ENCODE data around the gene ACKR1.

Gene ACKR1

GRCh38 chr1:159187647-159188374 is 16.9 kb upstream of the ACKR1 start:
- FAIRE-seq = no peak

GRCh38 chr1:159188375-159188788 is 16.3 kb upstream of the ACKR1 start:
- no peak for FAIRE-seq

- FAIRE-seq = no peak
These were observed 14.2 kb upstream of the ACKR1 start for GRCh38 chr1:159190441-159190840.

GRCh38 chr1:159196543-159196942 is 8.1 kb upstream of the ACKR1 start:
- FAIRE-seq = no peak

- FAIRE-seq = no peak
These were observed 6.8 kb upstream of the ACKR1 start for GRCh38 chr1:159197561-159198557.

- no peak for FAIRE-seq
These were observed 4.8 kb upstream of the ACKR1 start for GRCh38 chr1:159199901-159200300.

GRCh38 chr1:159200769-159201168 is 3.9 kb upstream of the ACKR1 start:
- FAIRE-seq = no peak

GRCh38 chr1:159201642-159202041 is 3.0 kb upstream of the ACKR1 start:
- FAIRE-seq = no peak

GRCh38 chr1:159203610-159204009 is 1.1 kb upstream of the ACKR1 start:
- FAIRE-seq = no peak

GRCh38 chr1:159205225-159205624 is 550 bp downstream of the ACKR1 start:
- no peak for FAIRE-seq

- FAIRE-seq = no peak
These were observed 1.4 kb downstream of the ACKR1 start for GRCh38 chr1:159206110-159206509.

GRCh38 chr1:159207080-159207479 is 2.4 kb downstream of the ACKR1 start:
- FAIRE-seq = no peak

- no peak for FAIRE-seq
These were observed 3.1 kb downstream of the ACKR1 start for GRCh38 chr1:159207774-159208173.

- FAIRE-seq = no peak
These were observed 3.6 kb downstream of the ACKR1 start for GRCh38 chr1:159208175-159208825.

GRCh38 chr1:159209061-159209460 is 4.4 kb downstream of the ACKR1 start:
- FAIRE-seq = no peak

GRCh38 chr1:159211331-159212136 is 6.9 kb downstream of the ACKR1 start:
- no peak for FAIRE-seq

- no peak for FAIRE-seq
These were observed 7.9 kb downstream of the ACKR1 start for GRCh38 chr1:159212596-159212995.

- no peak for FAIRE-seq
These were observed 9.6 kb downstream of the ACKR1 start for GRCh38 chr1:159214149-159214760.

- FAIRE-seq = no peak
These were observed 14.3 kb downstream of the ACKR1 start for GRCh38 chr1:159218649-159219636.

- no peak for FAIRE-seq
These were observed 17.6 kb downstream of the ACKR1 start for GRCh38 chr1:159222075-159222865.

Data from G401.6 (cell line).